ENCODE data around the gene FBL. TPM values are rescaled to one million over a fixed set of nuclear protein-coding genes. Genes with fewer than 3 reads are reported as not detected.
A peak's percentile ranks its signal among the peaks of the same experiment; 100 is the strongest.

The FBL gene
- total RNA-seq, 4 donors from 2014 or later, result 184 to 226 (median 193) TPM

DNA sequence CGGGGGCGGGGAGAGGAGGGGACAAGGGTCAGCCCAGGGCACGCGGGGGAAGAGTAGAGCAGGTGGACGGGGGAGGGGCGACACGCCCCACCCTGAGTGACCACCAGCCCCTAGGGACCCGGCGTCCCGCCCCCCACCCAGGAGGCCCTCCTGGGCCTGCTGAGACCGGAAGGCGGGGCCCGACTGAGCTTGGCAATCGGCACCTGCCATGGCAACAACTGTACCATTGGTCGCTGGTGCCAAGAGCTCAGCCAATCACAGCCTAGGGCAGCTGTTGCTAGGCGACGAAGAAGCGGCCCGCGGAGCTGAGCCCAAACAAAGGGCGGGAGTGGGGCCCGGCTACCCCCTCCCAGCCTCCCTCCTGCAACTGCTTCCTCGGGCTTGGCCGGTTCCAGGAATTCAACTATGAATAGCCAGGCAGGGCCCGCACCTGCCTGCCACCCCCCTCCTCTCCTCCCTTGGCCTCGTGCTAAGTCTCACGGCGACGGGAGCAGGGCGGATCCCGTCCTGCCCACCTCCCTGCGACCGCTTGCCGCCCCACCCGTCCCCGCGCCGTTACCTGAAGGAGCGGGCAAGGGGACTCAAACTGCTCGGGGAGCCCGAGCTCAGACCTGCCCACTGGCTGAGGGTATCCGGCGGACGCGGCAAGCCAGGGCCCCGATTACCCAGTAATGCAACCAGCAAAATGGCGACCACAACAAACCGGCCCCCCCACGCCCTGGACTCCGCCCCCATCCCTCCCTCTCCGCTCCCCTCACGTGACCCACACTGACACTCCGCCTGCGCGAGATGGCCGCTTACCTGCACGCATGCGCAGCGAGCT lies 12.5 kb downstream of the FBL start, which contains the start of gene DYRK1B:
Gene DYRK1B (minus strand): TSS at position 699 of the 823 bp plus-strand sequence. CDS start 2,295 bp downstream, outside the sequence.
- TF ChIP-seq POLR2A (IDR thresholded peaks at IDR 0.05) (peak in 1 of 4 donors; percentile 21), CTCF (IDR thresholded peaks at IDR 0.05) (no peak)
- peak; percentile 89 for DNase-seq
- WGBS, 2 donors, result 0% methylated on average over 1 to 8 of the region's 59 CpGs
- intact Hi-C loops (cut with DNase I), result no loop called here
- H3K27me3 ChIP-seq, result no peaks in the 10 kb centered on the region
- H3K4me3 ChIP-seq, result peak within 1 kb of the TSS; percentile 84 to 100 (median 95)
- H3K27ac ChIP-seq, result peak within 1 kb of the TSS; percentile 86 to 94 (median 91)
- no peaks in the 10 kb centered on the region for H3K9me3 ChIP-seq
- peaks cover 15 to 45% (median 16%) of the 10 kb centered on the region in 3 donors for H3K4me1 ChIP-seq
- H3K36me3 ChIP-seq, result peaks cover 26 to 79% (median 46%) of the 10 kb centered on the region in 3 donors

- 0% methylated on average over 2 of the region's 24 CpGs for WGBS, 2 donors
- H3K27ac ChIP-seq, result peak overlapping the region; percentile 86 to 94 (median 91)
- no peaks in the 10 kb centered on the region for H3K27me3 ChIP-seq
- TF ChIP-seq POLR2A (IDR thresholded peaks at IDR 0.05) (no peak), CTCF (IDR thresholded peaks at IDR 0.05) (no peak)
- intact Hi-C loops (cut with DNase I), result no loop called here
- H3K36me3 ChIP-seq, result peaks cover 25 to 79% (median 46%) of the 10 kb centered on the region in 3 donors
- H3K4me1 ChIP-seq, result peaks cover 15 to 43% (median 15%) of the 10 kb centered on the region in 3 donors
- H3K9me3 ChIP-seq, result no peaks in the 10 kb centered on the region
- peak overlapping the region; percentile 84 to 100 (median 95) for H3K4me3 ChIP-seq
- DNase-seq, result no peak
These were observed 13.1 kb downstream of the FBL start for GRCh38 chr19:39833160-39833463.

- TF ChIP-seq POLR2A (IDR thresholded peaks at IDR 0.05) (no peak), CTCF (IDR thresholded peaks at IDR 0.05) (no peak)
- no peaks in the 10 kb centered on the region for H3K9me3 ChIP-seq
- peak overlapping the region in 3 of 4 donors; percentile 86 to 94 (median 90) for H3K27ac ChIP-seq
- no peaks in the 10 kb centered on the region for H3K27me3 ChIP-seq
- H3K4me3 ChIP-seq, result peak overlapping the region; percentile 84 to 100 (median 95)
- DNase-seq, result no peak
- H3K4me1 ChIP-seq, result peaks cover 15 to 39% (median 15%) of the 10 kb centered on the region in 3 donors
- H3K36me3 ChIP-seq, result peaks cover 23 to 79% (median 49%) of the 10 kb centered on the region in 3 donors
- 61 to 69% methylated on average over 5 of the region's 5 CpGs for WGBS, 2 donors
- intact Hi-C loops (cut with DNase I), result no loop called here
These were observed 13.7 kb downstream of the FBL start for GRCh38 chr19:39832341-39833083.

GRCh38 chr19:39831679-39832078 lies 14.5 kb downstream of the FBL start:
- H3K4me3 ChIP-seq, result no peak overlapping the region
- peak overlapping the region in 1 of 4 donors; percentile 90 for H3K27ac ChIP-seq
- H3K4me1 ChIP-seq, result peaks cover 15 to 39% (median 15%) of the 10 kb centered on the region in 3 donors
- DNase-seq, result no peak
- no peaks in the 10 kb centered on the region for H3K27me3 ChIP-seq
- WGBS, 2 donors, result 87 to 93% methylated on average over 1 to 15 of the region's 16 CpGs
- no peaks in the 10 kb centered on the region for H3K9me3 ChIP-seq
- TF ChIP-seq CTCF (IDR thresholded peaks at IDR 0.05) (no peak), POLR2A (IDR thresholded peaks at IDR 0.05) (no peak)
- H3K36me3 ChIP-seq, result peaks cover 24 to 79% (median 49%) of the 10 kb centered on the region in 3 donors
- intact Hi-C loops (cut with DNase I), result no loop called here

DNA sequence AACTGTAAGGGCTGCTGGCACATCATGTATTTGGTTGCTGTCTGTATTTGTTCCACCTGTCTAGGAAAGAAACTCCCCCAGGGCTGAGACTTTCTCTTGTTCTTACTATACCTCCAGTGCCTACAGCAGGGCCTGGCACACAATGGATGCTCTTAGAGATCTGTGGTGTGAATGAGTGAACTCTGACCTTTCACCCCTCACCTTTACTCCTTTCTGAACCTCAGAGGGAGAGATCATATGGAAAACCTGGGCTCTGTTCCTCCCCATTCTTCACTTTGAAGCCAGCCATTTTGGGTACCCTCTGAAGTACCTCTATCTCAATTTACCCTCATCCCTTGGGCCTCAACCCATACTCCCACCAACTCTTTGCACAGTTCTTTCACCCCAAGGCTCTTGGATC lies 15.3 kb downstream of the FBL start:
- H3K36me3 ChIP-seq, result peaks cover 22 to 79% (median 52%) of the 10 kb centered on the region in 3 donors
- H3K4me3 ChIP-seq, result no peak overlapping the region
- no peak for TF ChIP-seq CTCF (IDR thresholded peaks at IDR 0.05)
- TF ChIP-seq POLR2A (IDR thresholded peaks at IDR 0.05), result no peak
- no peak for DNase-seq
- intact Hi-C loops (cut with DNase I), result no loop called here
- peaks cover 15 to 39% (median 15%) of the 10 kb centered on the region in 3 donors for H3K4me1 ChIP-seq
- H3K27me3 ChIP-seq, result no peaks in the 10 kb centered on the region
- no peaks in the 10 kb centered on the region for H3K9me3 ChIP-seq
- H3K27ac ChIP-seq, result no peak overlapping the region

Measured in esophagus squamous epithelium (tissue), 5 donors.